GM18507 (cell line): ENCODE results near the gene ARHGEF40.

Experiments
- DNase-seq: peaks from one replicate; pipeline ENCODE4 v3.0.0; 2011; ENCODE audit warnings: low read depth; ENCODE audit not compliant: insufficient read length; ENCODE audit errors: extremely low spot score
- FAIRE-seq: peaks from 2 replicates; lab custom pipeline; 2011; peaks lifted over from hg19 to GRCh38; lab: Jason Lieb, UNC

ARHGEF40 gene

DNA sequence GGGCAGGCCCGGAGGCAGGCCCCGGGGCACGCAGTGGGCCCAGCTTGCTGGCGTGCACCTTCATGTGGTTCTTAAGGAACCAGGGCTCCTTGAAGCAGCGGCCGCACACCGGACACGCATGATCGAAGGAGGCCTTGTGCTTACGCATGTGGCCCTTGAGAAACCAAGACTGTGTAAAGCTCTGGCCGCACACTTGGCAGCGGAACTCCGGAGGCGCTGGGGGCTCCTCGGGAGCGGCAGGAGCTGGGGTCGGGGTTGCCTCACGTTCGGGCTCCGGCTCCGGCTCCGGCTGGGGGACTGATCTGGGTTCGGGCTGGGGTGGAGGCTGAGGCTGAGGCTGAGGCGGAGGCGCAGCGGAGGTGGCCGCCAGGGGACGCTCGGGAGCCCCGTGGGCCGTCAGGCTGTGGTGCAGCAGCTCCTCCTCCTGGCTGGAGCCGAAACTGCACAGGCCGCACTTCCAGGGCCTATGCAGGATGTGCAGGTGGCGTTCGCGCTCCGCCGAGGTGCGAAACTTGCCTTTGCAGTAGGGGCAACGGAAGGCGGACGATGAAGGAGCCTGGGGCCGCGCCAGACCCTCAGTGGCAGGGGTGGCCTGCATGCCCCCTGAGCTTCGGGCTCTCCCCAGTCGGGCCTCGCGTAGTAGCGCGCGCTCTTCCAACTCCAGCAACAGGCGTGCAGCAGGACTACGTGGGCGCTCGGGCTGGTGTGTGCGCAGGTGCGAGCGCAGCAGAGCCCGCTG, 22.3 kb downstream of the ARHGEF40 start:
- DNase-seq, result peak; percentile 86
- peak; percentile 87 for FAIRE-seq

DNA sequence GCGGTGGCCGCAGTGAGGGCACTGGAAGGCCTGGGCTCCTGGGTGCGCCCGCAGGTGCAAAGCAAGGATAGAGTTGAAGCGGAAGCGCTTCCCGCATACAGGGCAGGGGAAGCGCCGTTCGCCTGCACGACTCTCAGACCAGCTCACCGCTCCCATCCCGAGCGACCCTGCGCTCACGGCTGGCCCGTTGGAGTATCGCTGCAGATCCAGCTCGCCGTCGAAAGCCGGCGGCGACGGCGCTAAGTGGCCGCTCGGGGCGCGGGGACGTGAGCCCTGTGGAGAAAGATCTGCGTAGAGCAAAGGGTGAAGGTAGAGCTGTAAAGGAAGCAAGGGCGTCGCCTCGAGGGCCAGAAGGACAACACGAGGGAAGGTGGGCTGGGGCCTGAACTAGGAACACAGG, 22.9 kb downstream of the ARHGEF40 start:
- FAIRE-seq, result no peak
- no peak for DNase-seq

DNA sequence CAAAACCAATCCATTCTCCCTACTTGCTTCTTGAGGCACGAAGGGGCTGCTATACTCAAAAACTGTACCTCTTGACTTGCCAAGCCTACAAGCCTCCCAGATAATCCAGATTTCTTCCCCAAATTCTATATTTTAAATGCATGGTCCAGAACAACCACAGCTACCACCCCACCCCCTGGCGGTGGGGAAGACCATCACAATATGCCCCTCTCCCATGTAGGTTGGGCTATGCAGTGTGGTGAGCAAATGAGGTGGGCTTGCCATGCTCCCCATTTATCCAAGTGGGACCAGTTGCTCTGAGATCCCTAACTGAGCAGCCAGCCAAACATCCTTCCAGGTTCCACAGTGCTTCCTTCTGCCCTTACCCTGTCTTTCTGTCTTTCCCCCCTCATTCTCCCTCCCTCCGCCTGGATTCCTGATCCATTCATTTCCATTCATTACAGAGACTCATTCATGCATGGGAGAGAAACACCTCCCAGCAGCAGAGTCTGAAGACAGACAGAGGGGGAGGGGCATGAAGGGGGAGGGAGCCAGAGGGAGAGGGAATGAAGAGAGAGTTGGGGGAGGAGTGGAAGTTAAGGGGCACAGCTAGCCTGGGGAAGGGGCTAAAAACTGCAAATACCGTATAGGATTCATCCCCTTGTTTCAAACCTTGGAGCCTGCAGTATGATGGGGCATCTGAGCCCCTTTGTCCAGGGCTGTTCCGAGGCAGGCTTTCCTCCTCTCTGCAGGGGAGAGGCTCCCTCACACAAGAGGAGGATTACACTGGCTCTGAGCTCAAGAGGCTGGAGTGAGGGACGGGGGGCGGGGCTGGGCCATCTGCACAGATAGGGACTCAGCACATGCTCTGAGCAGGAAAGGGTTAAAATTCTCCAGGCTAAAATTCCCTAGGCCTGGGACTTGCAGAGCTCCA, 23.9 kb downstream of the ARHGEF40 start:
- DNase-seq (no peak), FAIRE-seq (no peak)

- FAIRE-seq (no peak), DNase-seq (no peak)
Measured at GRCh38 chr14:21095430-21096205, 25.5 kb downstream of the ARHGEF40 start.

GRCh38 chr14:21096438-21096837, 26.3 kb downstream of the ARHGEF40 start:
- DNase-seq (no peak), FAIRE-seq (no peak)

- FAIRE-seq (no peak), DNase-seq (no peak)
Measured at GRCh38 chr14:21096978-21097635, 27.0 kb downstream of the ARHGEF40 start.

DNA sequence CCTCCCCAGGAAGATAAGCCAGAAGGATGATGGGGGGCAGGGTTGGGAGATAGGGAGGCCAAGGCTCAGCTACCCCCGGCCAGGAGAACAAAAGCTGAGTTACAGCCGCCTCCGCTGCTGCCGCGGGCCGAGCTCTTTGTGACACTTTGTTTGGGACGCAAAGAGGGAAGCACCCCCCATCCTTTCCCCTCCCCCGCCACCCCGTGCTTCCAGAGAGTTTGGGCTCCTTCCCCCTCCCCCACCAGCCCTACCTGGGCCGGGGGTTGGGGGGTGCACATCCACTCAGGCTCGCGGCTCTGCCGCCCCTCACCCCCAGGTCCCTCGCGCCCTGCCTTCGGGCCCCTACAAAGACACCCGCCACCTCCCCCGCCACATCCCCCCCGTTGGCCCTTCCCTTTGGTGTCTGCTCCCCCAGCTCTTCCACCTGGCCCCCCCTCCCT, 27.6 kb downstream of the ARHGEF40 start:
- DNase-seq (no peak), FAIRE-seq (no peak)

DNA sequence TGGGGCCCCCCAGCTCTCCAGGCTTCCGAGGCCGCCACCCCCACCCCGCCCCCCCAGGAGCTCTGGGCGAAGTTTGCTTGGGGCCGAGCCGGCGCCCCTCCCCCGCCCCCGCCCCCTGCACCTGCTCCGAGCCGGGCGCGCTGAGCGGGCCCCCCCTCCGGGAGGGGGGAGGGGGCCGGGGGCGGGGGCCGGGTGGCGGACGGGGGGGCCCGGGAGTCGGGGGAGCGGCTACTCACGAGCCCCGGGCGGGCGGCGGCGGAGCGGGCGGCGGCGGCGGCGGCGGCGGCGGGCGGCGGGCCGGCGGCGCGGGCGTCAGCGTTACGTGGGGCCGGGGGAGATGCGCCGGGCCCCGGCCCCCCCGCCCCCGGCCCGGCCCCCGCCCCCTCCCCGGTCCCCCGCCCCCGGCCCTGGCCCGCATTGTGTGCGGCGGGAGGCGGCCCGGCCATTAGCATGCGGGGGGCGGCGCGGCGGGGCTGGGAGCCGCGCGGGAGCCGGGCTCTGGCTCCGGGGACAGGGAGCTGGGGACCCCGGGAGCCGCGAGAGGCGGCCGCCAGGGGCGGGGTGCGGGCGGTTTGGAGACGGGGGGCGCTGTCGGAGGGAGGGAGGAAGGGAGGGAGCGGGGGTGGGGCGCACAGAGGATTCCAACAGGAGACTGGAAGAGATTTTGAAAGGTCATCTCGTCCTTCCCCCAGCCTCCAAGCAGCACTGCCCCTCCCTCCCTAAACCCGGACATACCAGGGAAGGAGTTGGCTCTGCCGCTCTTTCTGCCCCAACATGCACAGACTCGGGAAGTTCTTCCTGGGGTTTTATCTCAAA, 28.2 kb downstream of the ARHGEF40 start, which contains the start of gene ZNF219:
Gene ZNF219 (minus strand): TSS at position 580 of the 816 bp plus-strand sequence. CDS start 5,064 bp downstream, outside the sequence.
- FAIRE-seq (no peak), DNase-seq (no peak)

DNA sequence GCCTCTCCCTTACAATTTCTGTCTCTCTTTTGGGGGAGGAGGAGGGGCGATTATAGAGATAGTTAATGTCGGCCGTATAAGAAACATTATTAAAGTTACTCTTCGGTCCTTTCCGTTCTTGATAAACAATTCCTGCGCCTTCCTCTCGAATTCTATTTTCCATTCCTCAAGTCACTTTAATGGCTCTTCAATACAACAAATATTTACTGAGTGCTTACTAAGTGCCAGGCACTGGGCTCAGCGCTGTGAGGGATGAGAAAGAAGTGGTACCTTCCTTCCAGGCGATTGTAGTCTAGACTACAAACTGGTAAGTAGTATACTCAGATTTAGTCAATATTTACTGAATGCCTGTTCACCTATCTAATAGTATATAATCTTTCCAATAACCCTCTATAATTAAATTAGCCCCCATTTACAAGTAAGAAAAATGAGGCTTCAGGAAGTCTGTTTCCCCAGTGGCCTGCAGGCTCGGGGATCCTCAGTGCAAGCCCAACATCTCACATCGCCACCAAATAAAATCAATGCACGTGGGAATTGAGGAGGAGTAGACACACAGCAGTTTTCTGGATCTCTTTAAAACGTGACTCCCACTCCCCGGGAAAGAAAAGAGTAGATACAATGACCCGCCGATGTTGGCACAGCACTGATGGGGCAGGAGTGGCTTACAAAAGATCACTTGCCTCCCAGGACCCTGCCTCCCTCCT, 28.9 kb downstream of the ARHGEF40 start:
- FAIRE-seq, result no peak

DNA sequence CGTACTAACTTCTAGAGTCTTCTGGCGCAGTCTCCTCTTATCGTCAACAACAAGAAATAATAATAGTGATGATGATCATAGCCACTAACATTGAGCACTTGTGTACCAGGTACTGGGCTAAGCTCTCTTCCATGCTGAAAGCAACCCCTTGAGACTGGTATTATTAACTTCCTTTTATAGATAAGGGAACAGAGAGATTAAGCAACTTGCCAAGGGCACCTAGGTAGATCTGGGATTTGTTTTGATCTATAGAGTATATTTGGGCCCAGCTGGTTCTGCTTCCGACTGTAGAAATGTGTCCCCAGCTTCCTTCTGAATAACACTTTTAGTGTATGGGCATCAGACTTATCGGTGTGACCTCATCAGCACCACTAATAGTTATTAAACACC, 29.5 kb downstream of the ARHGEF40 start:
- DNase-seq (no peak), FAIRE-seq (no peak)

More for the DNA sequence above, 28.9 kb downstream of the ARHGEF40 start:
- no peak for DNase-seq

DNA sequence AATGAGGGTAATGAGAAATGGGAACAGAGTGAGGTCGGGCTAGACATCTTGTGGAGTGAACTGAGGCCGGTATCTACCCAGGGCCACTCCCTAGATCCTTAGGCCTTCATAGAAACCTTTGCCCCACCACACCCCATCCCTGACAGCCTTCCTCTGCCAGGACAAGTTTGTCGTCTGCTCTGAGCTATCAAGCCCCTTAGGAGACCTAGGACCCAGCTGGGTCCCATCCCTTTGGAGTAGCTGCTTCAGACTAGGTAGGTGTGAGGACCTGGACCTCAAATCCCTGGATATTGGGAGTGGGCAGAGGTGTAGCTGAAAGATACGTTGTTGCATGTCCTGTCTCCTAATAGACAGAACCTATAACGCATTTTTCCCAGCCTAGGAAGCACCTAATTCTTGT, 30.8 kb downstream of the ARHGEF40 start, which contains the start of gene TMEM253:
Gene TMEM253 (plus strand): TSS at position 136 of the 400 bp plus-strand sequence. CDS start 278 bp downstream, outside the sequence.
- DNase-seq (no peak), FAIRE-seq (no peak)

DNA sequence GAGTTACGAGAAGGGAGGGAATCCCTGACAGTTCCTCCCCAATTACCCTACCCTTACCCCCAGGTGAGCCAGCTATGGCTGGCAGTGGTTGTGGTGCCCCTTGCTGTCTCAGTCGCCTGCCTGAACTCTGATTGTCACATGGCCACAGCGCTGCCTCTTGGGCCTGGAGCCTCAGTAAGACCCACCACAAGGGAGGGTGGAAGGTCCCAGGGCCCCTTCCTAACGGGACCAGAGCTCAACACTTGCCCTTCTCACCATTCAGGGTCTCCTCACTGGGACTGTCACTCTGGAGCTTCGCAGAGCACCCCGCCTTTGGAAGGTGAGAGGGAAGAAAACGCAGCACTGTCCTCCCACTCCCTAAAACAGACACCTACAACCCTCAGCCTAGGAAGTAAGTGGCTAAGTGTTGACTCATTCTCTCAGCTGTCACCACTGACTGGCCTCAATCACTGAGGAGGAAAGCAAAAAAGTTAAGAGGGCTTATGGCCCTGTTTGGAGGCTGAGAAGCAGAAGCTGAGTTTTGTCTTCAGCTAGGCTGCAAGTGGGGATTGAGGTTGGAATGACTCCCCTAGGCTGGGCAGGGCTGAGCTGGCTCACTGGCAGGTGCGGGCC, 31.8 kb downstream of the ARHGEF40 start:
- no peak for DNase-seq

GRCh38 chr14:21102521-21103410, 32.7 kb downstream of the ARHGEF40 start:
- no peak for DNase-seq
- FAIRE-seq, result no peak

More for the DNA sequence above, 31.8 kb downstream of the ARHGEF40 start:
- no peak for FAIRE-seq

DNA sequence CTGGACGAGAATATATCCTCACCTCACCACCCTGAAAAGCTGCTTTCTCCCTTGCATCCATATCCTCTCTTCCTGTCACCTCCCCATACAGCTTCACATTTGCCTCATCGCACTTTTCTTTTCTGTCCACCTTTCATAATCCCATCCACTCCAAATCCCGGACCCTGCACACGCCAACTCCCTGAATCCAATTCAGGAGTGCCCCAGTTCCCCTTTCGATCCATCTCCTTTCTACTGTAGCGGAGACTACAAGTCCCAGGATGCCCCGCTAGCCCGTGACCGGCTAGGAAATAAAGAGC, 33.3 kb downstream of the ARHGEF40 start:
- DNase-seq (no peak), FAIRE-seq (peak; percentile 85)

- DNase-seq (peak; percentile 89), FAIRE-seq (no peak)
Measured at GRCh38 chr14:21103710-21104447, 33.8 kb downstream of the ARHGEF40 start.
